ENCODE results near the gene NHLH1.

Gene NHLH1

GRCh38 chr1:160366731-160367515 lies at the start of gene NHLH1:
Gene NHLH1, plus strand, starts transcription at chr1:160367071. Its CDS starts 3,661 bp downstream, at chr1:160370732.
- DNase-seq = no peak

GRCh38 chr1:160322831-160323230 lies 44.0 kb upstream of the NHLH1 start:
- DNase-seq = no peak

GRCh38 chr1:160325252-160325651 lies 41.6 kb upstream of the NHLH1 start:
- no peak for DNase-seq

GRCh38 chr1:160326418-160326817 lies 40.5 kb upstream of the NHLH1 start:
- DNase-seq = no peak

GRCh38 chr1:160328184-160328583 lies 38.7 kb upstream of the NHLH1 start:
- DNase-seq = no peak

- no peak for DNase-seq
Measured at GRCh38 chr1:160330119-160330518, 36.8 kb upstream of the NHLH1 start.

GRCh38 chr1:160332516-160332915 lies 34.4 kb upstream of the NHLH1 start:
- DNase-seq = no peak

- no peak for DNase-seq
Measured at GRCh38 chr1:160338580-160338979, 28.3 kb upstream of the NHLH1 start.

- no peak for DNase-seq
Measured at GRCh38 chr1:160340146-160340545, 26.7 kb upstream of the NHLH1 start.

- DNase-seq = no peak
Measured at GRCh38 chr1:160340866-160341265, 26.0 kb upstream of the NHLH1 start.

GRCh38 chr1:160342526-160342925 lies 24.3 kb upstream of the NHLH1 start:
- no peak for DNase-seq

GRCh38 chr1:160342953-160343869 lies 23.7 kb upstream of the NHLH1 start, which contains the start of the genes COPA and NCSTN:
Gene COPA, minus strand, starts transcription at chr1:160343250. Its CDS starts 80 bp downstream, at chr1:160343170.
Gene NCSTN, plus strand, starts transcription at chr1:160343383. Its CDS starts 14 bp downstream, at chr1:160343397.
- peak; percentile 92 for DNase-seq

GRCh38 chr1:160344241-160344640 lies 22.6 kb upstream of the NHLH1 start:
- no peak for DNase-seq

- no peak for DNase-seq
Measured at GRCh38 chr1:160344936-160345335, 21.9 kb upstream of the NHLH1 start.

GRCh38 chr1:160346463-160346862 lies 20.4 kb upstream of the NHLH1 start:
- DNase-seq = no peak

- no peak for DNase-seq
Measured at GRCh38 chr1:160346958-160347357, 19.9 kb upstream of the NHLH1 start.

GRCh38 chr1:160351629-160352028 lies 15.2 kb upstream of the NHLH1 start:
- DNase-seq = no peak

- no peak for DNase-seq
Measured at GRCh38 chr1:160352555-160352954, 14.3 kb upstream of the NHLH1 start.

GRCh38 chr1:160353223-160353622 lies 13.6 kb upstream of the NHLH1 start:
- DNase-seq = no peak

GRCh38 chr1:160354388-160354985 lies 12.4 kb upstream of the NHLH1 start:
- peak; percentile 4 for DNase-seq

GRCh38 chr1:160357286-160358002 lies 9.4 kb upstream of the NHLH1 start:
- no peak for DNase-seq

GRCh38 chr1:160358073-160358472 lies 8.8 kb upstream of the NHLH1 start:
- no peak for DNase-seq

Measured in NCI-H1105 (cell line).